ENCODE measurements around the gene CYP2B6.
"Not testable (repeated sequence)": the region's sequence is repeated elsewhere in the genome, so short reads cannot be mapped to it uniquely, and the experiment has no call there.

CYP2B6 gene

DNA sequence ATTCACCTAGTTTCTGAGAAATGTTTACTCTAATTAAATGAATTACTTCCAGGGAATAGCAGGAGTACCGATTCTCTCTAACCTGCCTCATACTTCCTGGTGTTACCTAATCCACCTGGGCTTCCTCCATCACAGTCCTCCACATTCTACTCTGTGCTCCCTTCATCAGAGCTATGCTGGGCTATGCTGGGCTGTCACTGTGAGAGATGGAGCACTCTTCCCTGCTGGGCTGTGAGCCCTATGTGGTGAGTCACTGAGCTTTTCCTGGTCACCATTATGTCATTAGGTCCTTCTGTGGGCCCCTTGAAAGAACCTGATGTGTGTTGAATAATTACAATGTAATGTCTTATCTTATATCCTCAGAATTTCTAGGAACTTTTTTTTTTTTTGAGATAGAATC is 54.0 kb downstream of the CYP2B6 start:
- not testable (repeated sequence) for DNase-seq

DNA sequence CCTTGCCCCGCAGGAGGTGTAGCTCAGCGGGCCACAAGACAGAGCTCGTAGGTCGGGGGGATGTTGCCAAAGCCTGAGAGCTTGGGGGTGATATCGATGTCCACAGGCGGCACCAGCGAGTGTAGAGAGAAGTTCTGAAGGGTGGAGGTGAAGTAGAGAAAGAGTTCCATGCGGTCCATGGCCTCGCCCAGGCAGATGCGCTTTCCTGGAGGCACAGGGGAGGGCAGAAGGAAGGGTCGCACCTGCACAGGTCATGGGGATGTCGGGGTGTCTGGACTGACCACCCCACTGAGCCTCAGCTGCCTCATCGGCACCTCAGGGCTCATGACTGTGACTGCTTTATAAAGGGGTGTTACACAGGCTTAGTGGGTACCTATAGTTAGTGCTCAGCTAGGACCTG is 59.3 kb downstream of the CYP2B6 start:
- no peak for DNase-seq

DNA sequence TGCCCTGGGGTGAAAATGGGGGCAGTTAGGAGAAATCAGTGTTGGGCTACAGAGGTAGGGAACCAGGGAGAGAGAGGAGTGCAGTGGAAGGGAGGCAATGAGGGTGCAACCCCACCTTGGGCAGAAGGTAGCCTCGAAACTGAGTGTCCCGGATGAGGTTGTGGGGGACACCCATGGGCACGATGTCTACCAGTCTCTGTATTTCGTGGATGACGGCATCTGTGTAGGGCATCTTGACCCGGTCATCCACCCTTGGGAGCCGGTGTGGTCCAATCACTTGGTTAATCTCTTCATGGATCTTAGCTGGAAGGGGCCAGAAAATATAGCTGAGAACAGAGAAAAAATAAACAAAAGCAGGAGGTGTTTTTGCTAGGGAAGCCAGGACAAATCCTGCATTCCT is 61.1 kb downstream of the CYP2B6 start:
- not testable (repeated sequence) for DNase-seq

DNA sequence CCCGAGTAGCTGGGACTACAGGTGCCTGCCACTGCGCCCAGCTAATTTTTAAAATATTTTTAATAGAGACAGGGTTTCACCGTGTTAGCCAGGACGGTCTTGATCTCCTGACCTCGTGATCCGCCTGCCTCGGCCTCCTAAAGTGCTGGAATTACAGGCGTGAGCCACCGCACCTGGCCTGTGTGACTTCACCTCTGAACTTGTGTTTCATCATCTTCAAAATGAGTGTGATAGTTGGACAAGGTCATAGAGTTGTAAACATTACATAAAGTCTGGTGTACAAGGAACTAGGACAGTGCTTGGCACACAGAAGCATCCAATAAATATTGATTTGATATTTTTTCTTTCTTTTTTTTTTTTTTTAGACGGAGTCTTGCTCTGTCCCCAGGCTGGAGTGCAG is 62.2 kb downstream of the CYP2B6 start:
- DNase-seq = not testable (repeated sequence)

DNA sequence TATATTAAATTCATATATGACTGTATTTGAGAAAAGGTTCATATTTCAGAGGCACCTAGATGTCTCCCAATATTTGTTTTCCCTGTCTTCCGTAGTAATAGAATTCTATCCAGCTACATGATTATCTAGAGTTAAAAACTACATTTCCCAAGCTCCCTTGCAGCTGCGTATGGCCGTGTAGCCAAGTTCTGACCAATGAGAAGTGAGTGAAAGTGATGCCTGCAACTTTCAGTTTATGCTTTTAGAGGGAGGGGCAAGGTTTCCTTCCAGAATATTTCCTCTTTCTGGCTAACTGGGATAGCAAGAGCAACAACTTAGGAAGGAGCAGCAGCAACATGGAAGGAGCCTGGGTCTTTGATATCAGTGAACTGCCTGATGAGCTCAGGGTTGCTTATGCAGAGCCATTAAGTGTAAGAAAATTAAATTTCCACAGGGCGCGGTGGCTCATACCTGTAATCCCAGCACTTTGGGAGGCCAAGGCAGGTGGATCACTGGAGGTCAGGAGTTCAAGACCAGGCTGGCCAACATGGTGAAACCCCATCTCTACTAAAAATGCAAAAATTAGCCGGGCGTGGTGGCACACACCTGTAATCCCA is 74.0 kb downstream of the CYP2B6 start:
- DNase-seq = peak; percentile 26

Data from activated CD4-positive, alpha-beta T cell treated with anti-CD3 and anti-CD28 coated beads, Interleukin-10, Interleukin-2, amounts not matched to agents 100 ng/mL and 50 ng/mL, durations not matched to agents 16 hours and 8 hours (primary cell).